Activated CD8-positive, alpha-beta T cell treated with anti-CD3 and anti-CD28 coated beads for 36 hours (primary cell): ENCODE measurements around the gene SLC25A46. TPM values are rescaled to one million over a fixed set of nuclear protein-coding genes. Genes with fewer than 3 reads are reported as not detected.
"Not testable (repeated sequence)": the region's sequence is repeated elsewhere in the genome, so short reads cannot be mapped to it uniquely, and the experiment has no call there.

Experiments
- ATAC-seq: fragments of 200-7000 bp; cut with Tn5 transposase; one replicate; pipeline ENCODE4 v1.10.0; 2021; ENCODE audit warnings: mild to moderate bottlenecking, moderate library complexity
- CTCF ChIA-PET: fragments of 350-600 bp; sonication (Branson Sonifier 250); formaldehyde crosslinking; loops from one replicate; lab custom pipeline; 2021; ENCODE audit warnings: antibody characterized with exemption; lab: Charles Lee
- POLR2A ChIA-PET: fragments of 350-600 bp; sonication (Branson Sonifier 250); formaldehyde crosslinking; loops from one replicate; lab custom pipeline; 2021; ENCODE audit warnings: antibody characterized with exemption; lab: Charles Lee
- DNase-seq: peaks from one replicate; pipeline ENCODE4 v3.0.0-alpha.2; 2020
- H3K27ac Mint-ChIP-seq: one replicate; pipeline ENCODE4 v1.8.0; 2021; ENCODE audit warnings: mild to moderate bottlenecking, mixed read lengths
- H3K27me3 Mint-ChIP-seq: one replicate; pipeline ENCODE4 v1.8.0; 2021; ENCODE audit warnings: mixed read lengths
- H3K36me3 Mint-ChIP-seq: one replicate; pipeline ENCODE4 v1.8.0; 2021; ENCODE audit warnings: low read depth, mixed read lengths
- H3K4me1 Mint-ChIP-seq: one replicate; pipeline ENCODE4 v1.8.0; 2021; ENCODE audit warnings: low read depth, mixed read lengths
- H3K4me3 Mint-ChIP-seq: one replicate; pipeline ENCODE4 v1.8.0; 2021; ENCODE audit warnings: mild to moderate bottlenecking, moderate library complexity, mixed read lengths
- H3K9me3 Mint-ChIP-seq: one replicate; pipeline ENCODE4 v1.8.0; 2021; ENCODE audit warnings: mixed read lengths
- intact Hi-C: fragments of 100-400 bp; cut with micrococcal nuclease; formaldehyde crosslinking; loops from one replicate; pipeline ENCODE4 v1.10.0; 2022
- total RNA-seq, 2 experiments: library from RNA; stranded (reverse); gene quantifications; one replicate each; pipeline ENCODE4 v1.2.3, GENCODE V29; 2021
- TF ChIP-seq, protein P1 (sequence below): fragments of 200-600 bp; IDR thresholded peaks from one replicate; pipeline ENCODE4 v1.8.0; 2022; ENCODE audit warnings: antibody characterized with exemption, mild to moderate bottlenecking

Gene SLC25A46
- total RNA-seq, 2 experiments from 2014 or later: 35.2 to 38.8 TPM

DNA sequence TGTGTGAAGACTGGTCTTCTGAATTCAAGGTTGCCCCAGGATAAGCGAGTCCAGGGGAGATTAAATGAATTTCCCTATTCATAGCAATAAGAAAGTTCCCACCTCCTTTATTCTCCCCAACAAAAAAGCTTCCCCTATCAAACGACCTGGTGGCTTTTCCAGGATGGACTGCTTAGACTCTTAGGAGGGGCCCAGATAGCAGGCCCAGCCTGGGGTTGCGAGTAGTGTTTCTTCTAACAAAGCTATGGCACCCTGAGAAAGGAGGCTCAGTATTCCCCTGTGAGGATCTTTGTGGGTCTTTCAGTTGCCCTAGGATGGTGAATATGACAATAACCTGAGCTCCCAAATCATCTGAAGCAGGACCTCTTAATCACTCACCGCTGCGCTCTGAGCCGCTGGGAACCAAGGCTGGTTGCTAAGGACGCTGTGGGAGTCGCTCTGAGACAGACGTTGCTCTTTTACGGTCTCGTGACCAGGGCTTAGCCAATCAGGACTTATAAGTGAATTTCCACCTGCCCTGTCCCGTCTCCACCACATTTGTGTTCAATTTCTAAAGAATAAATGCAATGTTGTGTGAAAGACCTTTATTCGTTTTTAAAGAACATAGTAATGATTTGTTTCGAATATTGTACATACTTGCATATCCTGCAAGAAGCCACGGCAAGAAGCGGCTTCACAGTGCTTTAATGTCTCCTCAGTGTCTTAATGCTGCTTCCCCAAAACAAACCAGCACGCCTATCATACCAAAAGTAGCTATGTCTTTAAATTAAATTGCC, 12.4 kb upstream of the SLC25A46 start, which contains the start of gene TMEM232:
TMEM232 (minus strand) TSS at position 423 of the 776 bp plus-strand sequence. CDS start 59,319 bp downstream, outside the sequence.
- no peaks in the 10 kb centered on the region for H3K36me3 Mint-ChIP-seq
- peak within 1 kb of the TSS; percentile 63 for H3K4me3 Mint-ChIP-seq
- TF ChIP-seq, protein P1, sequence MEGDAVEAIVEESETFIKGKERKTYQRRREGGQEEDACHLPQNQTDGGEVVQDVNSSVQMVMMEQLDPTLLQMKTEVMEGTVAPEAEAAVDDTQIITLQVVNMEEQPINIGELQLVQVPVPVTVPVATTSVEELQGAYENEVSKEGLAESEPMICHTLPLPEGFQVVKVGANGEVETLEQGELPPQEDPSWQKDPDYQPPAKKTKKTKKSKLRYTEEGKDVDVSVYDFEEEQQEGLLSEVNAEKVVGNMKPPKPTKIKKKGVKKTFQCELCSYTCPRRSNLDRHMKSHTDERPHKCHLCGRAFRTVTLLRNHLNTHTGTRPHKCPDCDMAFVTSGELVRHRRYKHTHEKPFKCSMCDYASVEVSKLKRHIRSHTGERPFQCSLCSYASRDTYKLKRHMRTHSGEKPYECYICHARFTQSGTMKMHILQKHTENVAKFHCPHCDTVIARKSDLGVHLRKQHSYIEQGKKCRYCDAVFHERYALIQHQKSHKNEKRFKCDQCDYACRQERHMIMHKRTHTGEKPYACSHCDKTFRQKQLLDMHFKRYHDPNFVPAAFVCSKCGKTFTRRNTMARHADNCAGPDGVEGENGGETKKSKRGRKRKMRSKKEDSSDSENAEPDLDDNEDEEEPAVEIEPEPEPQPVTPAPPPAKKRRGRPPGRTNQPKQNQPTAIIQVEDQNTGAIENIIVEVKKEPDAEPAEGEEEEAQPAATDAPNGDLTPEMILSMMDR: no peak
- CTCF ChIA-PET: interaction anchor here (1.0 to 1.1 kb wide), 2 partner anchors 11 to 15 kb away, joined by 3 read pairs; no protein-coding TSS in a partner anchor
- no peak within 1 kb of the TSS for H3K27ac Mint-ChIP-seq
- ATAC-seq (peak; percentile 99), DNase-seq (peak; percentile 81)
- intact Hi-C loops: no loop called here
- no peaks in the 10 kb centered on the region for H3K9me3 Mint-ChIP-seq
- POLR2A ChIA-PET: interaction anchor here (0.7 kb wide), 1 partner anchor 12 kb away, joined by 3 read pairs; the partner anchor contains the start of gene SLC25A46
- no peaks in the 10 kb centered on the region for H3K4me1 Mint-ChIP-seq
- H3K27me3 Mint-ChIP-seq: peaks cover 2% of the 10 kb centered on the region

DNA sequence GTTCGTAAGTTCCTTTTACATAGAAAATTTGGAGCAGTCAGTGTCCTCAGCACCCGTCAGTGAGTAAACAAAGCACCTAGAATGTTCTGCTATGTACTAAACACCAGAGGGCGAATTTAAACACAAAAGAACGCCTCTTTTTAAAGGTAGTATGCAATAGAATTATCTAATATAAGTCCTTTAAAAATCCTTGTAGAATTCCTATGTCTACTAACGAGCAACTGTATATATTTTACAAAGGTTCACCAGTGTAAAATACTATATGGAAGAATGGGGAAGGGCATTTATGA, 11.8 kb upstream of the SLC25A46 start:
- Mint-ChIP-seq H3K27me3 (peaks cover 2% of the 10 kb centered on the region), H3K9me3 (no peaks in the 10 kb centered on the region), H3K27ac (no peak overlapping the region), H3K4me1 (no peaks in the 10 kb centered on the region), H3K4me3 (peak overlapping the region; percentile 63), H3K36me3 (no peaks in the 10 kb centered on the region)
- TF ChIP-seq, protein P1: no peak
- CTCF ChIA-PET: interaction anchor here (1.0 to 1.1 kb wide), 2 partner anchors 11 to 15 kb away, joined by 3 read pairs; no protein-coding TSS in a partner anchor
- ATAC-seq: peak; percentile 48
- POLR2A ChIA-PET: no interaction called here
- no peak for DNase-seq
- intact Hi-C loops: no loop called here

DNA sequence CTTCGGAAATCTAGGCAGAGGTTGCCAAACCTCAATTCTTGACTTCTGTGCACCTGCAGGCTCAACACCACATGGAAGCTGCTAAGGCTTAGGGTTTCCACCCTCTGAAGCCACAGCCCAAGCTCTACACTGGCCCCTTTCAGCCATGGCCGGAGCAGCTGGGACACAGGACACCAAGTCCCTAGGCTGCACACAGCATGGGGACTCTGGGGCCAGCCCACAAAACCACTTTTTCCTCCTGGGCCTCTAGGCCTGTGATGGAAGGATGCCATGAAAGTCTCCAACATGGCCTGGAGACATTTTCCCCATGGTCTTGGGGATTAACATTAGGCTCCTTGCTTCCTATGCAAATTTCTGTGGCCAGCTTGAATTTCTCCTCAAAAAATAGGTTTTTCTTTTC, 7.3 kb upstream of the SLC25A46 start:
- CTCF ChIA-PET: interaction anchor here (0.6 kb wide), 1 partner anchor 220 kb away, joined by 3 read pairs; no protein-coding TSS in a partner anchor
- H3K9me3 Mint-ChIP-seq, H3K4me3 Mint-ChIP-seq, POLR2A ChIA-PET, H3K27ac Mint-ChIP-seq, H3K36me3 Mint-ChIP-seq, intact Hi-C loops, ATAC-seq, DNase-seq, H3K4me1 Mint-ChIP-seq: not testable (repeated sequence)
- H3K27me3 Mint-ChIP-seq: peaks cover 13% of the 10 kb centered on the region

DNA sequence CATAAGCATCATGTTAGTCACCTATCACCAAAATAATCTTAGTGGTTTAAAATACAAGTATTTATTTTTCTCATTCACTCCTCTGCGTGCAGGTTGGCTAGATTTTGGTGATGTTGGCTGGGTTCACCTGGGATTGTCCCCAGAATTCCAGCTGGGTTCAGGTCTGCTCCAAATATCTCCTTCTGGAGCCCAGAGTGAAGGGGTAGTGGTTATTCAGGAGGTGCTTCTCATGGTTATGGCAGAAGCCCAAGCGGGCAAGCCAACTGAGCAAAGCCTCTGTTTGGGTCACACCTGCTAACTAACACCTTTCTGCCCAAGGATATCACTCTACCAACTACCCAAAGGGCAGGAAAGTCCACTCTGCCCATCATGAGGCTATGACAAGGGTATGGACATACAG, 4.7 kb upstream of the SLC25A46 start:
- ChIA-PET CTCF (no interaction called here), POLR2A (no interaction called here)
- Mint-ChIP-seq H3K4me1 (peaks cover 4% of the 10 kb centered on the region), H3K27ac (no peak overlapping the region), H3K9me3 (no peaks in the 10 kb centered on the region), H3K4me3 (no peak overlapping the region), H3K36me3 (no peaks in the 10 kb centered on the region), H3K27me3 (peaks cover 13% of the 10 kb centered on the region)
- TF ChIP-seq, protein P1: no peak
- DNase-seq: no peak
- ATAC-seq: no peak
- intact Hi-C loops: no loop called here

DNA sequence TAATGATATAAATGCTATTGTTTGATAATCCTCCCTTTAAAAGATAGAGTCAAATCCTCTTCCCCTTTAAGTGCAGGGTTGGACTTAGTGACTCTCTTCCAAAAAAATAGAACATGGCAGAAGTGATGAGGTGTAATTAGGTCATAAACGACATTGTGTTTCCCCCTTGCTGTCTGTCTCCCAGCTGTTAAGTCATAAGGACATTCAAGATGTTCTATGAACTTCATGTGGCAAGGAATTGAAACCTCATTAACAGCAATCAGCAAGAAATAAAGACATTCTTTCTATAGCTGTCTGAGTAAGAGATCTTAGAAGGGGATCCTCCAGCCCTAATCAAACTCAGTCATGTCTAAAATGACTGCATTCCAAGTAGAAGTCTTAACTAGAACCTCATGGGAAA, 3.3 kb upstream of the SLC25A46 start:
- Mint-ChIP-seq H3K9me3 (no peaks in the 10 kb centered on the region), H3K36me3 (peaks cover 3% of the 10 kb centered on the region), H3K4me3 (no peak overlapping the region), H3K27me3 (peaks cover 11% of the 10 kb centered on the region), H3K27ac (no peak overlapping the region), H3K4me1 (peaks cover 11% of the 10 kb centered on the region)
- intact Hi-C loops: no loop called here
- ChIA-PET POLR2A (no interaction called here), CTCF (no interaction called here)
- no peak for ATAC-seq
- DNase-seq: no peak
- TF ChIP-seq, protein P1: no peak
